HS-5 (cell line): Measurements from ENCODE around the gene SCFD2.
"Not testable (repeated sequence)": the region's sequence is repeated elsewhere in the genome, so short reads cannot be mapped to it uniquely, and the experiment has no call there.

ENCODE experiments used
- DNase-seq: peaks from one replicate; pipeline ENCODE4 v3.0.0-alpha.2; 2012; ENCODE audit warnings: low read depth

The SCFD2 gene

DNA sequence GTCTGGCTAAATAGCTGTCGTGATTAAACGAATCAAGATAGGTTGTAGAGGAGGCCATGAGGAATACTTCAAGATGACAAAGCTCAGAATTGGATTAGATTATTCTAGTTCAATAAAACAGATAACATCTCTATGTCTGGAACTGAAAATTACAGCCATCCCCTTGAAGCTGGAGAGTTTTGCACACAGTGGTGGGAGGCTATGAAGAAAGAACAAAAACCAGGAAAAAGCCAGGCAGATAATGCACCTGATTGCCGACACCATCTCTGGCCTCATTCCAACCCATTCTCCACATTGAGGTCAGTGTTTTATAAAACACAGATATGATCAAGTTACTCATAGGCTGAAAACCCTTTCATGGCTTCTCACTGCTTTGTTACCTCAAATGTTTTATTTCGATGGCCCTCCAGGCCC lies 315.5 kb downstream of the SCFD2 start:
- no peak for DNase-seq

DNA sequence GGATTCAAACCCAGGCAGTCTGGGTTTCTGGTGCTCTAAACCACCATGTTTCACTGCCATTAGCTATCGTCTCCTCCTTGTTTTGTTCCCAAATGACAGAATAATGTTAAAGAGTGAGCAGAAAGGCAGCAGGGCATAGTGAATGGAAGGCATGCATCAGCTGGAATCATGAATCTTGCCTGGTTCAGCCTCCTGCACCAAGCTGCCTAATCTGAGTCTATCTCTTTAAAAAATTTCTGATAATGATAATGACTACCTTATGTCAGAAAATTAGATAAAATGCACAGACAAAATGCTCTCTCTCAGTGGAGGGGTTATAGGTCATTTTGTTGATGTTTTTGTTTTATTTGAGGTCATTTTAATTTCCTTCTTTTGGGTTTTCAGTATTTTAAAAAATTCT lies 316.3 kb downstream of the SCFD2 start:
- no peak for DNase-seq

DNA sequence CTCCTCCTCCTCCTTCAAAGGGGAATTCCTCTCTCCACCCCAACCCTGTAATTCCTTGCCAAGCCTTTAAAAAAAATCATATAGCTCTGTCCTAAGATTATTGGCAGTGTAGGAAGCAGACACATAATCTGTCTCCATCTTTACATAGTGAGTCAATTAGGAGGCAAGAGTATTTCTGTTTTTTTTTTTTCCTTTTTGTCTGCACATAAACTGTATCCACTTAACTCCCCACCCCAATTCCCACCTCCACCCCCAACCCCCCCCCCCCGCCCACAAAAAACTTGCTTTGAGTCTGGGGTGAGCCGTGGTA lies 321.3 kb downstream of the SCFD2 start:
- DNase-seq: no peak

DNA sequence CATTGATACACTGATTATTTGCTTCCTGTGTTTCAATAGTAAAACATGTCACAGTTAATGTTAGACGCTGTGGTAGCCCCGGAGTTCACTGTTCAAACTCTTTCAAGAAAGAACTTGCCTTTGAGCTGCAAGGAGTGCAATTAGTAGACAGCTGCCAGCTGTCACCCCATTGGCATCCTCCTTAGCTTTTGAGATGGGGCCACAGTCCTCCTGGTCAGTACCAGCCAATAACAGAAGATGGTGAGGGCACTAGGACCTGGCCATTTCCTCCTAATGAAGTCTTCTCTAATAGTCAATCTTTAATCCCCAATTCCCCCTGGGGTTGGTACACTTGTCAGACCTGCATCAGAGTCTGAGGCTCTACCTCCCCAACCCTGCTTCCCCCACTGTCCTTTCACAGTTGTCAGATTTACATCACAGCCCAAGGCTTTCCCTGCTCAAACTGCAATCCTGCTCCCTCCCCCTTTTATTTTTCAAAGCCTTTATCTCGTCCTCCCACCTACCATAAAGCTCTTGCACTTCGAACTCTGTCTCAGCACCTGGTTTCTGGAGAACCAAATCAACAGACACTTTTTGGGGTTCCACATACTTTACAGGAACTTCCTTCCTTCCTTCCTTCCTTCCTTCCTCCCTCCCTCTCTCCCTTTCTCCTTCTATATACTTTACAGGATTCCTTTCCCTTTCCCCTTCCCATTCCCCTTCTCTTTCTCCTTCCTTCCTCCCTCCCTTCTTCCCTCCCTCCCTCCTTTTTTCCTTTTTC lies 321.8 kb downstream of the SCFD2 start:
- DNase-seq: no peak

DNA sequence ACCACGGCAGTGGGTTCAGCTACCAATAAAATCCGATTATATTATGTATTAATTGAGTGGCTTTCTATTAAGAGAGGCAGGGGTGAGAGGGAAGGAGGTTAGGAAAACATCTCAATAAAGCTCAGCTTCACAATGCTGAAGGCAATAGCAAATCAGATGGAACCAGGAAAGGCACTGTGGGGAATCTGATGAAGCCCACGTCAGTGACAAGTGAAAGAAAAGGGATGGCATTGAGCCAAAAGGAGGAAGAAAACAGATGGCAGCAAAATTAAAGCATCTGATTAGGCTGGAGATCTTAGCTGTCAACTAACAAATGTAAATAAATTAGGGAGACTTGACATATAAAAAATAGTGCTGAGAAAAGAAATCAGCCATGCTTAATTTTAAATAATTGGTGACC lies 322.8 kb downstream of the SCFD2 start:
- no peak for DNase-seq

DNA sequence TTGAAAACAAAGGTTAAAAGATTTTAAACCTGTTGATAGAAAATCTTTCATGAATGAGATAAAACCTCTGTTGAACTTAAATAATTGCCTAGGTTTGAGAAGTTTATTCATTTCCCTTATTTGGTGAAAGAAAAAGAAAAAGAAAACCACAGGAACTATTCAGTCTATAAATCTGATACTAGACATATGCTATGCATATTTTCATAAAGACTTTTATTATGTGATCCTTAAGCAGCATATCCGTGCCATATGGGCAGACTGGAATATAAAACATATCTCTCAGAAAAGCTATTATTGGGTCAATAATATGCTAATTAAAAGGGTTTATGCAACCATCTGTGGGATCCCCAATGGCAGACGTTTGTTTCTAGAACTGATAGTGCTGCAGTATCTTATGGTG lies 325.0 kb downstream of the SCFD2 start:
- no peak for DNase-seq

DNA sequence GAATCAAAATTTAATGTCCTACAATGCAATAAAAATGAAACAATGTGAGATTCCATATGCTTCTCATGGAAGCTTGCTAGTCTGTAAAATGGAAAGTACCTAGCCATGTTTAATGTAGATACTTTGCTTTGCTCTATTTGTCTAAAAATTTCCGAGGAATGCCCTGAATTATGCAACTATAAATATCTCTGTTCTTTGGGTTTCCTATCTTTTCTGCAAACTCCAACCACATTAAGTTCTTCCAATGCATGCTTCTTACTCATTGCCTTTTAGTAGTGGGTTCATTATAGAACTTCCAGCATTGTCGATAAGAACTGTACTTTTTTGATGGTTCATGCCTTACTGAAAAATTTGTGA lies 325.4 kb downstream of the SCFD2 start:
- no peak for DNase-seq

DNA sequence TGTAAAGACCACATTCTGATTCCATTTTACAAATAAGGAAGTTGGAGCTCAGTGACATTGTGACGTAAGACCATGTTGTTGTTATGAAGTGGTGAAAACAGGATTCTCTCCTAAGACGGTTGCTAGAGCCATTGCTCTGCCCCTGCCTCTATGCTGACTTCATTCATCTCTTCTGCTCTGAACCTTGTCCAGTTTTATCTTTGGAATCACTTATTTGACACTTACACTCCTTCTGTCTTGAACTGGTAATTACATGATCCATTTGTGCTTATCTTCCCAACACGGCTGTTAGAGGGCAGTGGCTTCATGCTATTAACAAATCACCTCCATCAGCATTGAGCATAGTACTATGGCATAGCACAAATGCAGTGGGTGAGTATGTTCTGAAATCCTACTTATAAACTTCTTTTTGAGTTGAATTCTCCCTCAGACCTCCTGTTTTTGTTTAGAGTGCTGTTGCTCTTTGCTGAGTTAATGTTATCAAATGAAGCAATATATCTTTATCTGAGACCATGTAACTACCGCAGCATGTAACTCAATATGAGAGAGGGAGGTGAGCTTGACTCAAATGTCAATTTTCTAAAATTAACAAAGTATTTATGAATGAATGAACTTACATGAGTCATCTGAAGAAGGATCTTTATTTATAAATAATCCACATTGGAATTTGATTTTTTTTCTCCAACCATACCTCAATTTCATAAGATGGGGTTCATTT lies 326.0 kb downstream of the SCFD2 start:
- DNase-seq: no peak

DNA sequence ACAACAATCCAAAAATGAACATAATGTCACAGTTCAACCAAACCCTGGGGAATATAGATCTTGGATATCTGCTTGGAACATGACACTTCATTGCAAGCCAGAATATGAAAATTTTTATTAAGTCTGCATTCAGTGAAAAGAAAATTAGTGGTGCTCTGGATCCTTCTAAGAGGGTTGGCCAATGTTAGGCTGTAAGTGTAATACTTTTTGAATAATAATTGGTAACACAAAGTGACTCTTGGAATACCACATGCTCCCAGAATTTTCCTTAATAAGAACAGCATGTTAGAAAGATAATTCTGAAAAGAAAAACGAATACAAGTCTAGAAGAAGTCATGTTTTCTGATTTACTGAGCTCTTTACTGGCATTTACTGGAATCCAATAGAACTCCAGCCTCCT lies 328.0 kb downstream of the SCFD2 start:
- DNase-seq: no peak

DNA sequence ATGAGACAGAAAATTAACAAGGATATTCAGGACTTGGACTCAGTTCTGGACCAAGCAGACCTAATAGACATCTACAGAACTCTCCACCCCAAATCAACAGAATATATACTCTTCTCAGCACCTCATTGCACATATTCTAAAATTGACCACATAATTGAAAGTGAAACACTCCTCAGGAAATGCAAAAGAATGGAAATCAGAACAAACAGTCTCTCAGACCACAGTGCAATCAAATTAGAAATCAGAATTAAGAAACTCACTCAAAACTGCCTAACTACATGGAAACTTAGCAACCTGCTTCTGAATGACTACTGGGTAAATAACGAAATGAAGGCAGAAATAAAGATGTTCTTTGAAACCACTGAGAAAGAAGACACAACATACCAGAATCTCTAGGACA lies 333.0 kb downstream of the SCFD2 start:
- DNase-seq: not testable (repeated sequence)

DNA sequence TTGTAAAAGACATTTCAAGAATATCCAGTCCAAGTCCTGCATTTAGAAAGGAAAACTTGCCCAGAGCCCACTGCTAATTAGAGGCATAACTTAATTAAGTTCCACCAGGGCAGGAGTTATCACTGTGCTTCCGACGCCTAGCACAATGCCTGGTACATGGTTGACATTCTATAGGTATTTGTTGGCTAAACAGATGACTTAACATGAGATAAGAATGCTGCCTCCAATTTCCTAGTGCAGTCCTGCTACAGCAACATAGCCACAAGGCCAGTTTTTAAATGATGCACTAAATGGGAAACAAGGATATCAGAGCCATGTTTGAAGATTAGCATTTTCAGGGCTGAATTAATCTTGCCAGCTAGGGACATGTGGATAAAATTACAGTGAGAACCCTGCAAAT lies 339.6 kb downstream of the SCFD2 start:
- no peak for DNase-seq

DNA sequence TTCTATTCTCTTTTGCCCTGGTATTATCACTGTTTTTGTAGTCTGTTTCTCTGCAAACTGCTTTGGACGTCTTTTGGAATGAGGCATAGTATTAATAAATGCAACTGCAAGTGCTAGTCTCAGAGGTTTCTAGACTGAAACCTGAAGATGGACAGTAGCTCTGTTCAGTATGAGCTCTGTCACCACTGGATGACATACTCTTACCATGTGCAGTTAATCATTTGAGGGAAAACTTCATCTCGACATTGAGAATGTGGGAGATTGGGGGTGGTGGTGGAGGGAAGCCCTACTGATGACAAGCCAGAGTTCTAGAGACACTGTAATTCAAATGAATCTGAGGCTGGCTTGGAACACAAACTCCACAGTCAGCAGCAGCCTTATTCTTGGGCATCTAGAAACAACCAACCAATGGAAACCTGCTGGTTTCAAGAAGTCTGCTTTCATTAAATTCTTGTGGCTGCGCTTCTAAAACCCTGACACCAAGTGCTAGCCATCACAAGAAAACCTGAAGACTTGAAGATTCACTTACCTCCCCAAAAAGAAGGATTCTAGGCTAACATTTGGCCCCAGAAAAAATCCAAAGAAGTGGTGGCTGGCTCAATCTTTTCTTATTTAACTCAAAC lies 342.1 kb downstream of the SCFD2 start:
- no peak for DNase-seq

DNA sequence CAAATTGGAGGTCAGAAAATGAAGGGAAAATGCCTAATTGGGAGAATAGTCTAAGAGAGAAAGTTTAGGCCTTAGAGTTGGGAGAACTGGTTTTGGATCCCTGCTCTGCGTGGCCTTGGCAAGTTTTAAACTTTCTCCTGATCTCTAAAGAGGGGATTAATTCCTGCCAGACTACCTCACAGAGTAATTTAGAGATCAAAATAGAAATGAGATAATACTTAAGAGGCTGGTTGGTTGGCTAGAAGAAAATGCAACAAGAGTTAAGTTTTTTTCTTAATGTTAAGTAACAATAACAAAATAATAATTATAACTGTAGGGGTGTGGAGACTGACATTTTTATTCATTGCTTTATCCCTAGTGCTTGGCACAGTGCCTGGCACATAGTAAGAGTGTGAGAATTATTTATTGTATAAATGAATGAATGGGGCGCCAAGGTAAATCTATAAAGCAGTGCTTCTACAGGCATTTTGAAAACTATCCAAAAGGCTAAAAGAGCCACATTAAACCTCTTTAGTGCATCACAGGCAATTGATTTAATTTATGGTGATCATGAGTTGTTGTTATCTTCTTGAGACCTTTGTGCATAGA lies 343.3 kb downstream of the SCFD2 start:
- DNase-seq: no peak

DNA sequence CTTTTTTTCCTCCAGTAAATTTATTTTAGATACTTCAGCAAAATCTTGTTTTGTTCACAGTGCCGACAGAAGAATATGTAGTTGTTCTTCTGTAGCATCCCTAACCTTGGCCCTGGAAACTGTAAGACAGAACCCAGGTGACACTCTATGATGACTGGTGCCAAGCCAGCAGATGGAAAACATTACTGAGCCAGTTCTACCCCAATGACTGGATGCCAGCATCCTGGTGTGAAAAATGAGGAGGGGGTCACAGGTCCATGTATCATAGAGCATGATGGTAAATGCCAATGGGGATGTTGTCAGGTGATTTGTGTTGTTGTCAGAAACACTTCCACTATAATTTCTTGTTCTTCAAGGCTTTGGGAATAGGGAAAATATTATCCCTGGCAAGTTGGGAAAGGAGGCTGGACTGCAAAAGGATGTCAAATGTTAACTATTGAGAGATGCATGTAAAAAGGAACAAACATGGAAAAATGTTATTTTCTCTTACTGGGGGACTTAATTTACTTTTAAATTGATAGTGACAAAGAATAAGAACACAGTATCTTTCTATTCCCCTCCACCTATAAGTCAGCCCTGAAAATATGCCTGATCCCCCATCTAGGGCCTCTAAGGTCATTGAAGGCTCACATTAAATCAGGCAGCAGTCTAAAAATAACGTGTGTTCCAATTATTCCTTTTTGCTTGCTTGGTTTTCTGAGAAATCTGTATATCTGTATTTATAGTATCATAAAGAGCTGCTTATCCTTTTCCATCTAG lies 343.9 kb downstream of the SCFD2 start:
- DNase-seq: no peak

DNA sequence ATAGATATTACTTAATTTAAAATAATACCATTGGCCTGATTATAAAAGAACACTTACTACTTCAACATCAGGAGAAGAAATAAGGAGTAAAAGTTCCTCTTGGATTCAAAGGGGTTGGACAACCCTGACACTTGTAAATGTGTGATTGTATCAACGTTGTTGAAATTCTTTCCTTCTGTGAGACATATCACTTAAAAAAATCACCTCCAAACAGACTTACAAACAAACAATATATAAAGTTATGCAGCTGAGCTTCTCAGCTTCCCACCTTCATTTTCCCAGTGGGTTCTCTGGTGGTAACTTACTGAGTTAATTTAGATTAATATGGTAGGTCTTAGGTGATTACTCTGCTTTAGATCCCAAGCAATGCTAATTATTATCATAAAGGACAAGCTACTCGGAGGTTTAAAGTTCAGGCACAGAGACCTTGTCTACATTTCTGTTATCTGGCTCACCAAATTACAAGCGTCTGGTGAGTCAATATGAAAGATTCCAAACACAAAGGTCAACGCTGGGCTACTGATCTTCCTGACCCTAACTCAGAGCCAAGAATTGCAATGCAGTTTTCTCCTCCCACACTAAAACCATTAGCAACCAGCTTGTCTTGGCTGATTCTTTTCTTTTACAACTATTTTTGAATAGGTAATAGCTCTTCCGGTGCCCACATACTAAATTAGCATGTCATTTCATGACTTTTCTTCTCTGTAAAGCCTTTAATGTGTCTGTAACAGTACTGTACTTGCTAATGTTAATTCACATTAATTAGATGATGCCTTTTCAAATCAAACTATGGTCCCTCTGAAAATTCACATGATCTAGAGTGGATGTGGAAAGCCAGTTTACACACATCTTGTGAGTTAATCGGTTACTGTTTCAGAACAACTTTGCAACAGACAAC lies 346.1 kb downstream of the SCFD2 start:
- peak; percentile 43 for DNase-seq

DNA sequence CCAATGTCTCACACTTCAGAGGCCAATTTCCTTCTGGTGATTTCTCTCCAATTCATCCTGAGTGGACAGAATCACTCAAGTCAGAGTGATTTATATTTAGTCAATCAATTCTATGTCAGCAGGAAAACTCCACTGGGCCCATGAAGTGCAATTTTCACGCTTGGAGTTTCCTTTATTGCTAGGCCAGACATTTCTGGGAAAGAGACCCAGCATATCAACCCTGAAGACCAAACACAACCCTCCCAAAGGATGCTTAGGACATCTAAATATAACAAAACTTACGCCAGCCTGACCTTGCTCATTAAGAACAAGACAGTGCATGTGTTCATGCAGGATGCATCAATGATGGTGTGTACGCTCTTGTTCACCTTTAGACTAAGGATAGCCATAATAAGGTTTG lies 347.4 kb downstream of the SCFD2 start:
- no peak for DNase-seq

DNA sequence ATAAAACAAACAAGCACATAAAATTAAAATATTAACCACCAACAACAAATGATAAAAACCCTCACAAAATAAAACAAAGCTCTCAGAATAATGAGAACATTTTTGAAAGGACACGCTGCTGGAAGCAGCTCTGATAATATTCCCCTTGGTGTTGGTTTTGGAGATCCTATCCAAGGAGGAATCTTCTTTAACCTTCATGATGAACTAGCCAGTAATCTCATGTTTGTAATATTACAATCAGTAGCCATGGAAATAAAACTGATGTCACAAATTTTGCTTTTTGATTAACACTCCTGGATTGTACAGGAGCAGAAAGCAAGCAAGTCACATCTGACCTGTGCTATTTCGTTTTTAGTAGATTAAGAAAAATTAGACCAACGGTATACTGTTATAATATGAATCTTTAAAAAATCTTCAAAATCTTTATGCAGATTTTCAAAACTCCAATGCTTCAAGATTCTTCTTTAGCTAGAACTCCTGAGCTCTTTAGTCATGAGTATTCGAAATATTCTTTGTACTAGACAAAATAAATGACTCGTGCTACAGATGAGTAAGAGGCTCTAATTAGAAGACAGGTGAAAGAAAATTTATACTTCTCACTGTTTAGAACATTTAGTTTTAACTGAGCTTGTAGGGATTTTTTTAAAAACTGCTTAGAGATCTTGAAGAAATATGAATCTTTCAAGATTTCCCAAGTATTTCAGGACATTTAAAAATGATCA lies 349.6 kb downstream of the SCFD2 start:
- no peak for DNase-seq

DNA sequence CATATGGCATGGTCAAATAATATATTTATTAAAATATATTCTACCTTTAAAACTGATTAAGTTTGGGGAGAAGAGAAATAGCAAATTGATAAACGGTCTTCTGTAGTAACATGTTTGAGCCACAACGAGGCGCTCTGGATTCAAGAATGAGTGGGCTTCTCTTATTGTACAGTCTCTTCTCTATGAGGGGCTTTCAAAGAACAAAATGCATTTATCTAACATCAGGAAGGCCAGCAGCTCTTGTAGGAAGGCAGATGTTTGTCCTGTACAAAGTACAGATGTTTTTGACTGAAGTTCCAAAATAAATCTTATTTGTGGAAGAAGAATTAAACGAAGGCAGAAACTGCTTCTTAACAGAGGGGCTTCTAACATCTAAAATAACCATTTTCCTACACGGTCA lies 350.2 kb downstream of the SCFD2 start:
- DNase-seq: no peak

DNA sequence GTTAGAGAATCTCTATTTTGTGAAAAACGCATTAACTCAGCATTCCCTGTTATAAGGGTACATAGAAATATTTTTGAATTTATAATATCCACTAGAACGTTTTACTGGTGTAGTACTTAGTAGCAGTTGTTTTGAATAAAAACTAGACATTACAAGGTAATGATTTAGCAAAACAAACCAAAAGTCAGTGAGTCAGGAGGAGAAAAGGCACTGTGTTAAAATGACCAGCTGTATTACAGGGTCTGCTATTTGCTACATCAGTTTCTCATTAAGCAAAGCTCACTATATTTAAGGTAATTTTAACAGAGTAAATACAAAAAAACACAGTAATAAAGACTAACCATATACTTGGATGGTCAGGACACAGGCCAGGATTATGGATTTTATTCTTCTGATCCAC lies 351.0 kb downstream of the SCFD2 start:
- no peak for DNase-seq

DNA sequence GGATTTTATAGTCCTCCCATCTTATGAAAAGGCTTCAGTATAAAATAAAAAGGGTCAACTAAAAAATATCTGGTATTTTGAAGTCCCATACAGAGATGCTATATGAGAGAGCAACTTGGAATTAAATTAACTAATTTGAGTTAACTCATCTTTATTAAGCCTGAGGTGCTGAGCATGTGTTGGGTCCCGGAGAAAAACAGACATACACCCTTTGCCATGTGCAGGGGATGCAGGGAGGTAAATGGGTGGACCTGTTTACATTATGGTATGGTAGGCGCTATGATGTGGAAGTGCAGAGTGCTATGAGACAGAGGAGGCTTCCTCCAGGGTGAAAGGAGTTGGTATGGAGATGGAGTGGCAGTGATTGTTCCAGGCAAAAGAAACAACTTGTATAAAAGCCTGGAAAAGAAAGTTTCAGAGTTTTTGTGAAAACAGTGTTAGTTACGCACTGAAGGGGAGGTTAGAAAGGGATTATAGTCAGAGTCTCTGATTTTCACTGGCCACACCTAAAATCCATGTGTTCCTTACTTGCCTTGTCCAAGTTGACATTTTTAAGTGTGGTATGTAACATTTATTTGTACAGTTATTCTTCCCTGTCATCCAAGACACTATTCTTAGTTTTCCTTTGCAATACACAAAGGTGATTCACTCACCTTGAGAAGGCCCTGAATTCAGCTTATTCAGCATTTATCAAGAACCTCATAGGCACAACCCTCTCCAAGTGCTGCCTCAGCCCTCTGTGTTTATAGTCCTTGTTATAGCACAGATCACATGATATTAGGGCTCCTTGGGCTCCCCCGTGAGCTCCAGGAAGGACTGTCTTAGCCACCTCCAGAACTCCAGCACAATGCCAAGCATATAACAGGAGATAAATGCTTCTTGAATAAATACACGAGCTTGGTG lies 351.7 kb downstream of the SCFD2 start:
- no peak for DNase-seq
